ENCODE results near the gene SFXN2.

GRCh38 chr10:102735065-102735562 lies 20.7 kb downstream of the SFXN2 start:
- no peak for TF ChIP-seq USF2 (IDR thresholded peaks at IDR 0.05)
- TF ChIP-seq RARB (CRISPR knock-in tag; IDR thresholded peaks at IDR 0.05) = no peak
- TF ChIP-seq FOSL2 (IDR thresholded peaks at IDR 0.05) = no peak
- TF ChIP-seq FOSL2 (CRISPR knock-in tag; IDR thresholded peaks at IDR 0.05) = no peak
- no peak for TF ChIP-seq CTCF (IDR thresholded peaks at IDR 0.05)
- TF ChIP-seq FOXS1 (CRISPR knock-in tag; IDR thresholded peaks at IDR 0.05) = no peak
- TF ChIP-seq HDAC2 (IDR thresholded peaks at IDR 0.05) = no peak
